WTC11 (cell line): ENCODE data around the gene MIEF1.

ENCODE experiments used
- ARID4B ChIP-seq: sonication (generic); formaldehyde crosslinking; IDR thresholded peaks from 2 replicates; pipeline ENCODE4 v1.8.0; 2023; ENCODE audit warnings: missing genetic modification reagents, mild to moderate bottlenecking, borderline replicate concordance
- ATF3 ChIP-seq: sonication (generic); formaldehyde crosslinking; conservative IDR thresholded peaks from 2 replicates; pipeline ENCODE4 v1.8.1; 2022; ENCODE audit warnings: mild to moderate bottlenecking, missing genetic modification reagents
- CREM ChIP-seq: sonication (generic); formaldehyde crosslinking; IDR thresholded peaks from 2 replicates; pipeline ENCODE4 v1.8.1; 2022; ENCODE audit warnings: mild to moderate bottlenecking, missing genetic modification reagents, moderate library complexity
- CTCF ChIP-seq: fragments of 200-600 bp; IDR thresholded peaks from 2 replicates; pipeline ENCODE4 v1.8.0; 2022; ENCODE audit warnings: antibody characterized with exemption
- E2F4 ChIP-seq: sonication (generic); formaldehyde crosslinking; IDR thresholded peaks from 2 replicates; pipeline ENCODE4 v1.8.1; 2022; ENCODE audit warnings: low read depth, mild to moderate bottlenecking, moderate library complexity, missing genetic modification reagents, borderline replicate concordance
- JUN ChIP-seq: sonication (generic); formaldehyde crosslinking; IDR thresholded peaks from 2 replicates; pipeline ENCODE4 v1.8.0; 2023; ENCODE audit warnings: mild to moderate bottlenecking, missing genetic modification reagents
- SMAD4 ChIP-seq: sonication (generic); formaldehyde crosslinking; IDR thresholded peaks from 2 replicates; pipeline ENCODE4 v1.8.0; 2022; ENCODE audit warnings: mild to moderate bottlenecking, missing genetic modification reagents
- TEAD4 ChIP-seq: sonication (generic); formaldehyde crosslinking; IDR thresholded peaks from 2 replicates; pipeline ENCODE4 v1.8.0; 2022; ENCODE audit warnings: mild to moderate bottlenecking, missing genetic modification reagents
- USF1 ChIP-seq: sonication (generic); formaldehyde crosslinking; IDR thresholded peaks from 2 replicates; pipeline ENCODE4 v1.8.0; 2022; ENCODE audit warnings: mild to moderate bottlenecking, missing genetic modification reagents
- ZNF317 ChIP-seq: sonication (generic); formaldehyde crosslinking; IDR thresholded peaks from 2 replicates; pipeline ENCODE4 v1.8.1; 2023; ENCODE audit warnings: low read depth, mild to moderate bottlenecking, moderate library complexity, missing genetic modification reagents, borderline replicate concordance
- TF ChIP-seq, protein P1 (sequence below): sonication (generic); formaldehyde crosslinking; conservative IDR thresholded peaks from 2 replicates; pipeline ENCODE4 v1.8.1; 2023; ENCODE audit warnings: mild to moderate bottlenecking, low read depth, missing genetic modification reagents, moderate library complexity

GRCh38 chr22:39452740-39453040 is 49.4 kb upstream of the MIEF1 start:
- TF ChIP-seq ATF3 (CRISPR knock-in tag) = no peak
- no peak for TF ChIP-seq USF1
- no peak for TF ChIP-seq E2F4 (CRISPR knock-in tag)
- TF ChIP-seq JUN (CRISPR knock-in tag) = no peak
- no peak for TF ChIP-seq TEAD4 (CRISPR knock-in tag)
- TF ChIP-seq CTCF = no peak
- TF ChIP-seq ARID4B (CRISPR knock-in tag) = no peak
- no peak for TF ChIP-seq SMAD4 (CRISPR knock-in tag)
- TF ChIP-seq, protein P1, sequence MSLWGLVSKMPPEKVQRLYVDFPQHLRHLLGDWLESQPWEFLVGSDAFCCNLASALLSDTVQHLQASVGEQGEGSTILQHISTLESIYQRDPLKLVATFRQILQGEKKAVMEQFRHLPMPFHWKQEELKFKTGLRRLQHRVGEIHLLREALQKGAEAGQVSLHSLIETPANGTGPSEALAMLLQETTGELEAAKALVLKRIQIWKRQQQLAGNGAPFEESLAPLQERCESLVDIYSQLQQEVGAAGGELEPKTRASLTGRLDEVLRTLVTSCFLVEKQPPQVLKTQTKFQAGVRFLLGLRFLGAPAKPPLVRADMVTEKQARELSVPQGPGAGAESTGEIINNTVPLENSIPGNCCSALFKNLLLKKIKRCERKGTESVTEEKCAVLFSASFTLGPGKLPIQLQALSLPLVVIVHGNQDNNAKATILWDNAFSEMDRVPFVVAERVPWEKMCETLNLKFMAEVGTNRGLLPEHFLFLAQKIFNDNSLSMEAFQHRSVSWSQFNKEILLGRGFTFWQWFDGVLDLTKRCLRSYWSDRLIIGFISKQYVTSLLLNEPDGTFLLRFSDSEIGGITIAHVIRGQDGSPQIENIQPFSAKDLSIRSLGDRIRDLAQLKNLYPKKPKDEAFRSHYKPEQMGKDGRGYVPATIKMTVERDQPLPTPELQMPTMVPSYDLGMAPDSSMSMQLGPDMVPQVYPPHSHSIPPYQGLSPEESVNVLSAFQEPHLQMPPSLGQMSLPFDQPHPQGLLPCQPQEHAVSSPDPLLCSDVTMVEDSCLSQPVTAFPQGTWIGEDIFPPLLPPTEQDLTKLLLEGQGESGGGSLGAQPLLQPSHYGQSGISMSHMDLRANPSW (CRISPR knock-in tag) = no peak
- TF ChIP-seq CREM (CRISPR knock-in tag) = no peak
- TF ChIP-seq ZNF317 (CRISPR knock-in tag) = no peak
